K562 (cell line): ENCODE data around the gene PSMB11. TPM values are rescaled to one million over a fixed set of nuclear protein-coding genes. Genes with fewer than 3 reads are reported as not detected.

ENCODE experiments used
- ARNT ChIP-seq, 2 experiments: fragments of 450-650 bp; IDR thresholded peaks; 2 replicates each; pipeline ENCODE4 v1.6.1; 2016; ENCODE audit warnings: mild to moderate bottlenecking in 1 of 2
- BDP1 ChIP-seq: IDR thresholded peaks from 3 replicates; pipeline ENCODE4 v1.6.1; 2011; ENCODE audit not compliant: insufficient read length, insufficient read depth
- CTBP1 ChIP-seq: fragments of 450-650 bp; IDR thresholded peaks from 2 replicates; pipeline ENCODE4 v1.6.1; 2016; ENCODE audit warnings: borderline replicate concordance
- DIDO1 ChIP-seq: fragments of 450-650 bp; IDR thresholded peaks from 2 replicates; pipeline ENCODE4 v1.6.1; 2016; ENCODE audit warnings: low read depth, missing biosample characterization, missing genetic modification characterization
- DPF2 ChIP-seq: fragments of 450-650 bp; IDR thresholded peaks from 2 replicates; pipeline ENCODE4 v1.6.1; 2016
- ETS2 ChIP-seq: IDR thresholded peaks from 2 replicates; pipeline ENCODE4 v1.6.1; 2016; ENCODE audit warnings: borderline replicate concordance, missing genetic modification characterization, mild to moderate bottlenecking, moderate library complexity, missing compliant biosample characterization; ENCODE audit not compliant: poor library complexity, severe bottlenecking
- HDAC6 ChIP-seq: IDR thresholded peaks from 2 replicates; pipeline ENCODE4 v1.6.1; 2012; ENCODE audit warnings: low read depth, mild to moderate bottlenecking, control low read depth, inconsistent platforms, low read length, moderate library complexity
- HNRNPK ChIP-seq: fragments of 200-400 bp; formaldehyde crosslinking; IDR thresholded peaks from one replicate; pipeline ENCODE4 v1.6.1; 2018; ENCODE audit warnings: mild to moderate bottlenecking, low read depth, low read length; ENCODE audit not compliant: poor library complexity, severe bottlenecking
- IFI16 ChIP-seq: fragments of 250-450 bp; sonication (Bioruptor Pico); IDR thresholded peaks from 2 replicates; pipeline ENCODE4 v2.1.2; 2022; ENCODE audit warnings: mild to moderate bottlenecking, inconsistent platforms
- KHSRP ChIP-seq: fragments of 450-650 bp; IDR thresholded peaks from 2 replicates; pipeline ENCODE4 v1.6.1; 2017
- MYNN ChIP-seq, 2 experiments: sonication (generic); formaldehyde crosslinking in 1 of 2; IDR thresholded peaks; 2 replicates each; pipeline versions ENCODE4 v1.5.0 to v1.6.1; 2016 to 2020; ENCODE audit warnings: antibody characterized with exemption in 1 of 2, missing genetic modification reagents in 1 of 2
- NFATC3 ChIP-seq: fragments of 450-650 bp; IDR thresholded peaks from 2 replicates; pipeline ENCODE4 v1.6.1; 2017; ENCODE audit warnings: mild to moderate bottlenecking
- POLR3A ChIP-seq: IDR thresholded peaks from 2 replicates; pipeline ENCODE4 v1.6.1; 2011; ENCODE audit warnings: borderline replicate concordance, mild to moderate bottlenecking, moderate library complexity; ENCODE audit not compliant: insufficient read length, insufficient read depth; ENCODE audit errors: extremely low read depth
- POU5F1 ChIP-seq: fragments of 150-350 bp; IDR thresholded peaks from 2 replicates; pipeline ENCODE4 v1.6.1; 2014; ENCODE audit warnings: borderline replicate concordance, low read length, low read depth, mild to moderate bottlenecking; ENCODE audit not compliant: partially characterized antibody
- TEAD2 ChIP-seq: fragments of 450-650 bp; IDR thresholded peaks from 2 replicates; pipeline ENCODE4 v1.6.1; 2016; ENCODE audit warnings: missing genetic modification characterization, control low read depth, missing compliant biosample characterization
- ZKSCAN3 ChIP-seq: fragments of 250-450 bp; sonication (Bioruptor Pico); IDR thresholded peaks from 2 replicates; pipeline ENCODE4 v1.4.0; 2020
- ZNF174 ChIP-seq: fragments of 250-450 bp; sonication (Bioruptor Pico); IDR thresholded peaks from 2 replicates; pipeline ENCODE4 v1.4.0; 2020; ENCODE audit warnings: mild to moderate bottlenecking
- ZNF431 ChIP-seq: sonication (generic); formaldehyde crosslinking; IDR thresholded peaks from 2 replicates; pipeline ENCODE4 v1.8.0; 2022; ENCODE audit warnings: mild to moderate bottlenecking, missing genetic modification reagents
- polyA plus RNA-seq, 8 experiments: library from polyadenylated mRNA; depleted of rRNA in 4 of 8; stranded (reverse) in 5 of 8; unstranded in 3 of 8; fragments of >200 nt; fragmentation: Nextera tagmentation in 2 of 8; fragmentation: Illumina TruSeq in 1 of 8; extraction: Ambion mirVana in 2 of 8; extraction: Trizol in 1 of 8; gene quantifications; 2 replicates each; pipeline versions ENCODE4 v1.2.1 to v1.2.3, GENCODE V29; 2011 to 2014; ENCODE audit warnings: inconsistent platforms in 1 of 8, missing spikeins in 1 of 8
- total RNA-seq, 7 experiments: library from RNA; depleted of rRNA in 6 of 7; stranded (reverse); fragments of >200 nt in 6 of 7; fragmentation: Illumina TruSeq in 2 of 7; extraction: Trizol in 2 of 7; gene quantifications; 2 replicates each; pipeline versions ENCODE4 v1.2.1 to v1.2.3, GENCODE V29; 2011 to 2021; ENCODE audit warnings: low replicate concordance in 1 of 7
- TF ChIP-seq, protein P1 (sequence below): fragments of 450-650 bp; formaldehyde crosslinking; IDR thresholded peaks from 2 replicates; pipeline ENCODE4 v1.4.0; 2020; ENCODE audit warnings: mild to moderate bottlenecking, moderate library complexity
- TF ChIP-seq, protein P2 (sequence below): sonication (generic); formaldehyde crosslinking; IDR thresholded peaks from 2 replicates; pipeline ENCODE4 v1.4.0; 2020; ENCODE audit warnings: mild to moderate bottlenecking, missing genetic modification reagents
- TF ChIP-seq, protein P3 (sequence below): sonication (generic); formaldehyde crosslinking; IDR thresholded peaks from 2 replicates; pipeline ENCODE4 v1.8.0; 2022; ENCODE audit warnings: missing genetic modification reagents, mild to moderate bottlenecking, borderline replicate concordance
- TF ChIP-seq, protein P4 (sequence below), 2 experiments: fragments of 450-650 bp in 1 of 2; sonication (generic) in 1 of 2; formaldehyde crosslinking in 1 of 2; IDR thresholded peaks in 1 of 2; conservative IDR thresholded peaks in 1 of 2; 2 replicates each; pipeline versions ENCODE4 v1.6.1 to v1.8.1; 2016 to 2023; ENCODE audit warnings: mild to moderate bottlenecking in 2 of 2, moderate library complexity in 2 of 2, inconsistent platforms in 1 of 2, missing genetic modification reagents in 1 of 2

The PSMB11 gene
- total and polyA plus RNA-seq, 9 of the 15 experiments (the other 6 are each of a cell fraction or from before 2014, with no cell fraction given) = not detected

DNA sequence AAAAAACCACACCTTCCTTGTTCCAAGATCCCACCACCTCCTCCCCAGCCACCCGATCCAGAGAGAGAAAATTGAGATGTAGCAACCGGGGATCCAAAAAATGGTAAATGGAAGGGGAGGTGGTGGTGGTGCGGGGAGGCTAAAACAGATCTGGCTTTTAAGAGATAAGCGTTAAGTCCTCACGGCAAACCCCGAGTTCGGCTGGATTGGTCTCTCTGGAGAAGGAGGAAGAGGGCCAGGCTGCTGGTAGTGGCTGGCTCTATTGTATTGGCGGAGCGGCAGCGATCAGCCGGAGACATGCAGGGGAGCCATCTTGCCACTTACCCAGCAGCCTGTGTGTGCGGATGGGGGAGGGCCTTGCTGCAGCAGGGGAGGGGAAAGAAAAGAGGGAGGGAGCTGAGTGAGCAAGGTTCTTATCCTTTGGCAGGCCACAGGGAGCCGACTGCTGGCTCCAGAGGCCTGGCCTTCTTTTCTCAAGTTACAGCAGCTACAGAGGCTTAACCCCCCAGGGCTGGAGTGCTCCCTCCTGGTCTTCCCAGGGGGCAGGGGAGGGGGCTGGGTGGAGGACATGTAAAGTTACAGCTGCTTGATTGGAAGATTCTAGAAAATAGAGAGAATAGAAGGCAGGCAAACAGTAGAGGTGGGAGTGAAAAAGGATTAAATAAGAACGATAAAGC lies 29.4 kb downstream of the PSMB11 start (continued):
- TF ChIP-seq HNRNPK (no peak), ZKSCAN3 (CRISPR knock-in tag) (no peak), DIDO1 (tag) (no peak), IFI16 (CRISPR knock-in tag) (no peak), MYNN (IDR thresholded peaks at IDR 0.05) (0 out of 2 replicates have a peak, but pooled peaks have one; percentile 34), MYNN (CRISPR knock-in tag; IDR thresholded peaks at IDR 0.05) (no peak), HDAC6 (no peak), ARNT (IDR thresholded peaks at IDR 0.05) (no peak), POU5F1 (no peak), ETS2 (no peak), ZNF431 (no peak), BDP1 (no peak), TEAD2 (tag) (no peak), CTBP1 (peak; percentile 38; the same call in 1 of the 2 replicates), ZNF174 (no peak), NFATC3 (no peak; the same call in none of the 2 replicates), DPF2 (peak; percentile 48), KHSRP (peak; percentile 11; the same call in 1 of the 2 replicates), POLR3A (no peak)
- TF ChIP-seq, protein P1, sequence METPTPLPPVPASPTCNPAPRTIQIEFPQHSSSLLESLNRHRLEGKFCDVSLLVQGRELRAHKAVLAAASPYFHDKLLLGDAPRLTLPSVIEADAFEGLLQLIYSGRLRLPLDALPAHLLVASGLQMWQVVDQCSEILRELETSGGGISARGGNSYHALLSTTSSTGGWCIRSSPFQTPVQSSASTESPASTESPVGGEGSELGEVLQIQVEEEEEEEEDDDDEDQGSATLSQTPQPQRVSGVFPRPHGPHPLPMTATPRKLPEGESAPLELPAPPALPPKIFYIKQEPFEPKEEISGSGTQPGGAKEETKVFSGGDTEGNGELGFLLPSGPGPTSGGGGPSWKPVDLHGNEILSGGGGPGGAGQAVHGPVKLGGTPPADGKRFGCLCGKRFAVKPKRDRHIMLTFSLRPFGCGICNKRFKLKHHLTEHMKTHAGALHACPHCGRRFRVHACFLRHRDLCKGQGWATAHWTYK (CRISPR knock-in tag) = no peak
- TF ChIP-seq, protein P2, sequence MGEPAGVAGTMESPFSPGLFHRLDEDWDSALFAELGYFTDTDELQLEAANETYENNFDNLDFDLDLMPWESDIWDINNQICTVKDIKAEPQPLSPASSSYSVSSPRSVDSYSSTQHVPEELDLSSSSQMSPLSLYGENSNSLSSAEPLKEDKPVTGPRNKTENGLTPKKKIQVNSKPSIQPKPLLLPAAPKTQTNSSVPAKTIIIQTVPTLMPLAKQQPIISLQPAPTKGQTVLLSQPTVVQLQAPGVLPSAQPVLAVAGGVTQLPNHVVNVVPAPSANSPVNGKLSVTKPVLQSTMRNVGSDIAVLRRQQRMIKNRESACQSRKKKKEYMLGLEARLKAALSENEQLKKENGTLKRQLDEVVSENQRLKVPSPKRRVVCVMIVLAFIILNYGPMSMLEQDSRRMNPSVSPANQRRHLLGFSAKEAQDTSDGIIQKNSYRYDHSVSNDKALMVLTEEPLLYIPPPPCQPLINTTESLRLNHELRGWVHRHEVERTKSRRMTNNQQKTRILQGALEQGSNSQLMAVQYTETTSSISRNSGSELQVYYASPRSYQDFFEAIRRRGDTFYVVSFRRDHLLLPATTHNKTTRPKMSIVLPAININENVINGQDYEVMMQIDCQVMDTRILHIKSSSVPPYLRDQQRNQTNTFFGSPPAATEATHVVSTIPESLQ = no peak
- TF ChIP-seq, protein P3, sequence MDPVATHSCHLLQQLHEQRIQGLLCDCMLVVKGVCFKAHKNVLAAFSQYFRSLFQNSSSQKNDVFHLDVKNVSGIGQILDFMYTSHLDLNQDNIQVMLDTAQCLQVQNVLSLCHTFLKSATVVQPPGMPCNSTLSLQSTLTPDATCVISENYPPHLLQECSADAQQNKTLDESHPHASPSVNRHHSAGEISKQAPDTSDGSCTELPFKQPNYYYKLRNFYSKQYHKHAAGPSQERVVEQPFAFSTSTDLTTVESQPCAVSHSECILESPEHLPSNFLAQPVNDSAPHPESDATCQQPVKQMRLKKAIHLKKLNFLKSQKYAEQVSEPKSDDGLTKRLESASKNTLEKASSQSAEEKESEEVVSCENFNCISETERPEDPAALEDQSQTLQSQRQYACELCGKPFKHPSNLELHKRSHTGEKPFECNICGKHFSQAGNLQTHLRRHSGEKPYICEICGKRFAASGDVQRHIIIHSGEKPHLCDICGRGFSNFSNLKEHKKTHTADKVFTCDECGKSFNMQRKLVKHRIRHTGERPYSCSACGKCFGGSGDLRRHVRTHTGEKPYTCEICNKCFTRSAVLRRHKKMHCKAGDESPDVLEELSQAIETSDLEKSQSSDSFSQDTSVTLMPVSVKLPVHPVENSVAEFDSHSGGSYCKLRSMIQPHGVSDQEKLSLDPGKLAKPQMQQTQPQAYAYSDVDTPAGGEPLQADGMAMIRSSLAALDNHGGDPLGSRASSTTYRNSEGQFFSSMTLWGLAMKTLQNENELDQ (CRISPR knock-in tag) = no peak
- TF ChIP-seq, protein P4, sequence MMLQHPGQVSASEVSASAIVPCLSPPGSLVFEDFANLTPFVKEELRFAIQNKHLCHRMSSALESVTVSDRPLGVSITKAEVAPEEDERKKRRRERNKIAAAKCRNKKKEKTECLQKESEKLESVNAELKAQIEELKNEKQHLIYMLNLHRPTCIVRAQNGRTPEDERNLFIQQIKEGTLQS (IDR thresholded peaks at IDR 0.05) = no peak
- TF ChIP-seq, protein P4 (CRISPR knock-in tag; conservative IDR thresholded peaks at IDR 0.05) = no peak
